Large intestine (tissue), 3 donors: ENCODE measurements around the gene ZNF540. TPM values are rescaled to one million over a fixed set of nuclear protein-coding genes. Genes with fewer than 3 reads are reported as not detected.
"Not testable (repeated sequence)": the region's sequence is repeated elsewhere in the genome, so short reads cannot be mapped to it uniquely, and the experiment has no call there.

ENCODE experiments used
- DNase-seq, 2 donors: peaks; one replicate each; pipeline versions ENCODE4 v3.0.0 to v3.0.0-alpha.2; 2013
- H3K27ac ChIP-seq: one replicate; pipeline ENCODE4 v1.5.1; 2013; ENCODE audit warnings: low read length
- H3K27me3 ChIP-seq: 2 replicates; pipeline ENCODE4 v1.6.1; 2013; ENCODE audit warnings: low read length; ENCODE audit not compliant: control insufficient read depth, insufficient read depth
- H3K36me3 ChIP-seq: 2 replicates; pipeline ENCODE4 v1.6.1; 2013; ENCODE audit warnings: low read length; ENCODE audit not compliant: control insufficient read depth, insufficient read depth
- H3K4me1 ChIP-seq: one replicate; pipeline ENCODE4 v1.6.1; 2013; ENCODE audit warnings: low read length; ENCODE audit not compliant: control insufficient read depth, insufficient read depth
- H3K4me3 ChIP-seq: one replicate; pipeline ENCODE4 v1.5.1; 2013; ENCODE audit warnings: low read length
- H3K9me3 ChIP-seq: one replicate; pipeline ENCODE4 v1.6.1; 2013; ENCODE audit warnings: mild to moderate bottlenecking, low read depth, low read length, moderate library complexity; ENCODE audit not compliant: control insufficient read depth
- WGBS: methylation state at CpG from one replicate; pipeline ENCODE4 v1.1.5; 2013; ENCODE audit warnings: low lambda C conversion rate; ENCODE audit not compliant: insufficient coverage; 5-methylcytosine and 5-hydroxymethylcytosine counted together
- polyA plus RNA-seq: library from polyadenylated mRNA; unstranded; fragments of 120-200 nt; gene quantifications from one replicate; pipeline ENCODE4 v1.2.1, GENCODE V29; 2013

Gene ZNF540
- polyA plus RNA-seq, 1 donor = 5.2 TPM

GRCh38 chr19:37635076-37636056, 40.7 kb downstream of the ZNF540 start:
- no CpG with 5 or more reads among the region's 11 CpGs for WGBS
- no peak overlapping the region for H3K27ac ChIP-seq
- H3K9me3 ChIP-seq = peaks cover 49% of the 10 kb centered on the region
- H3K4me1 ChIP-seq = no peaks in the 10 kb centered on the region
- H3K36me3 ChIP-seq = peaks cover 23% of the 10 kb centered on the region
- no peak overlapping the region for H3K4me3 ChIP-seq
- DNase-seq = no peak
- H3K27me3 ChIP-seq = no peaks in the 10 kb centered on the region

- Histone ChIP-seq H3K4me1 (no peaks in the 10 kb centered on the region), H3K27ac (peak overlapping the region; percentile 92), H3K4me3 (peak overlapping the region; percentile 87), H3K9me3 (peaks cover 5% of the 10 kb centered on the region), H3K27me3 (no peaks in the 10 kb centered on the region), H3K36me3 (peaks cover 7% of the 10 kb centered on the region)
- WGBS = 8% methylated on average over 4 of the region's 5 CpGs
- peak in 1 of 2 donors; percentile 17 for DNase-seq
Measured at GRCh38 chr19:37654118-37654517, 59.4 kb downstream of the ZNF540 start.

DNA sequence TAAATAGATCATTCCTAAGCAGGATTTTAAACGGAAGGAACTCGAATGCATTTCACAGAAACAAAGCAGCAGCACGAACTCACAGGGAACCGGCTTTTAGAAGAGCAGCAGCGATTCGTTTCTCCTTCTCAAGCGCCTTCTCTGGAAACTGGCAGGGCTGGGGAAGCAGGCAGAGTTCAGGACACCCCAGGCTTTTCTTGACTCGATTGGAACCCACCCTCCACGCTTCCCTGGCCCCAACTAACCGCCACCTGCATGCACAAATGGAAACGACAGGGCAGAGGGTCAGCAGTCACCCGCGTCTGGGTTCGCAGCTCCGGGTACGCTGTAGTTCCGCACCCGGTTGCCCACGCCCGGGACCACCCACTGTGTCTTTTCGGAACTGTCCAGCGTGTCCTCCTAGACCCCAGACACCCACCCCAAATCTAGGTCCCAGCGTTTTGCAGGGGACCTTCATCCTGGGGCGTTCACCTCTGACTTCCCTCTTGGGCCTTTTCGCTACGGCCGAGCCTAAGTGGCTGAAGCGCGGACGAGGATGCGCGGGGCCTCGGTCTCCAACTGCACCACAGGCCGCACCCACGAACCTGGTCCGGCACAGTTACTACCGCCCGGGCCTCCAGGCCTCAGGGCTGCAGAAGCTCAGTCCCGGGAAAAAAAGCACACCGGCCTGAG, 60.1 kb downstream of the ZNF540 start:
- Histone ChIP-seq H3K27ac (peak overlapping the region; percentile 92), H3K4me3 (peak overlapping the region; percentile 87), H3K4me1 (no peaks in the 10 kb centered on the region), H3K27me3 (no peaks in the 10 kb centered on the region), H3K9me3 (peaks cover 4% of the 10 kb centered on the region), H3K36me3 (peaks cover 2% of the 10 kb centered on the region)
- DNase-seq = peak; percentile 22 to 67
- no CpG with 5 or more reads among the region's 40 CpGs for WGBS

- H3K27ac ChIP-seq = peak within 1 kb of the TSS; percentile 92
- no peaks in the 10 kb centered on the region for H3K27me3 ChIP-seq
- no peaks in the 10 kb centered on the region for H3K9me3 ChIP-seq
- peak within 1 kb of the TSS; percentile 87 for H3K4me3 ChIP-seq
- no peaks in the 10 kb centered on the region for H3K4me1 ChIP-seq
- H3K36me3 ChIP-seq = peaks cover 1% of the 10 kb centered on the region
- peak; percentile 91 to 95 for DNase-seq
- no CpG with 5 or more reads among the region's 34 CpGs for WGBS
Measured at GRCh38 chr19:37655301-37655688, 60.6 kb downstream of the ZNF540 start, which contains the start of gene ZFP30. TSS of gene ZFP30 (minus strand) at chr19:37655465. CDS start at chr19:37647822, 7,643 bp downstream.

DNA sequence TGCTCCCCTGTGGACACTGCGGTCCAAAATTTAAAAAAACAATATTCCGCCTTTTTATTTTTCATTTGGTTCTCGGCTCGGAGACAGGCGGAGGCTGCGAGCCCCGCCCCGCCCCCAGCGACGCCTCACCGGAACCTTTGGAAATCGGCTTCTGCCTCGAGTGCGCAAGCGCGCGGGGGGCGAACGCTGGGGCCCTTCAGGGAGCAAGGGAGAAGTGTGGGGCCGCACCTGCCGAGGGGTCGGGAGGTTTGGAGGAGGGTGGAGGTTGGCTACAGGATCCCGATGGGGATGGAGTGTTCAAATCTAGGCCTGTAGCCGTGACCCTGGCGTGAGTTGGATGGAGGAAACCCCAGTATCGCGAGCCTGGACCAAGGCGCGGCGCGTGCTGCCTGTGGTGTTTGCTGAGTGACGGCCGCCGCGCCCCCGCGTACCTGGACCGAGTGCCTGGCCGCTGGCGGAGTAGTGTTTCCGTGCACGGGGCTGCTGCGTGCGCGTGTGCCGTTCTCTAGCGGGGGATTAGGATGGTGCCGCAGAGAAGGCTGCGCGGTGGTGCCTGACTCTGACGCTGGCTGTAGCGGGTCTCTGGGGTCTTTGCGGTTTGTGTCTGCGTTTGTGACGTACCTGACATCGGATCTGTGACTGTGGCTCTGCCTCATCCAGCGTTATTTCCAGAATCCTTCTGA, 61.2 kb downstream of the ZNF540 start:
- H3K9me3 ChIP-seq = no peaks in the 10 kb centered on the region
- H3K4me1 ChIP-seq = no peaks in the 10 kb centered on the region
- no peaks in the 10 kb centered on the region for H3K27me3 ChIP-seq
- H3K4me3 ChIP-seq = peak overlapping the region; percentile 87
- no CpG with 5 or more reads among the region's 57 CpGs for WGBS
- peak; percentile 85 to 97 for DNase-seq
- no peaks in the 10 kb centered on the region for H3K36me3 ChIP-seq
- peak overlapping the region; percentile 92 for H3K27ac ChIP-seq

- not testable (repeated sequence) for H3K9me3 ChIP-seq, H3K27me3 ChIP-seq
- WGBS = no CpG with 5 or more reads among the region's 8 CpGs
Measured at GRCh38 chr19:37657157-37657556, 62.5 kb downstream of the ZNF540 start.

More at GRCh38 chr19:37657157-37657556, 62.5 kb downstream of the ZNF540 start:
- not testable (repeated sequence) for H3K4me3 ChIP-seq, H3K36me3 ChIP-seq, H3K27ac ChIP-seq, H3K4me1 ChIP-seq, DNase-seq

Other genes with a start within 250 kb of the ZNF540 start
- 6.9 TPM for gene ZNF527, start 223.8 kb upstream of the ZNF540 start, polyA plus RNA-seq
- gene ZNF569, start 127.4 kb upstream of the ZNF540 start, polyA plus RNA-seq = 5.0 TPM
- 5.6 TPM for gene ZNF570, start 125.5 kb upstream of the ZNF540 start, polyA plus RNA-seq
- gene ZNF793, start 87.9 kb upstream of the ZNF540 start, polyA plus RNA-seq = 15.3 TPM
- gene ZNF571, start 84 bp upstream of the ZNF540 start, polyA plus RNA-seq = 6.9 TPM
- gene ZFP30, start 60.6 kb downstream of the ZNF540 start, polyA plus RNA-seq = 16.6 TPM
- gene ZNF607, start 124.9 kb downstream of the ZNF540 start, polyA plus RNA-seq = 8.4 TPM
- 10.6 TPM for gene ZNF573, start 184.7 kb downstream of the ZNF540 start, polyA plus RNA-seq